Gastrocnemius medialis (tissue), 4 donors: Measurements from ENCODE around the gene KRTAP4-7.

ENCODE experiments used
- CTCF ChIP-seq, 5 experiments: fragments of 450-650 bp in 3 of 5; fragments of 200-600 bp in 2 of 5; sonication (generic) in 2 of 5; IDR thresholded peaks in 4 of 5; conservative IDR thresholded peaks in 1 of 5; 1 replicate in 4 of 5; 2 replicates in 1 of 5; pipeline ENCODE4 v1.5.1; 2016 to 2019; ENCODE audit warnings: antibody characterized with exemption in 5 of 5, mild to moderate bottlenecking in 3 of 5, moderate library complexity in 3 of 5
- POLR2A ChIP-seq, 2 donors: fragments of 450-650 bp; IDR thresholded peaks; one replicate each; pipeline ENCODE4 v1.6.1; 2017; ENCODE audit warnings: antibody characterized with exemption in 2 of 2, mild to moderate bottlenecking in 2 of 2, moderate library complexity in 2 of 2

GRCh38 chr17:41098481-41098880, 14.5 kb downstream of the KRTAP4-7 start:
- no peak for TF ChIP-seq CTCF (IDR thresholded peaks at IDR 0.05 in 4 of 5, conservative IDR thresholded peaks at IDR 0.05 in 1 of 5)
- TF ChIP-seq POLR2A (IDR thresholded peaks at IDR 0.05) = no peak
